SK-N-SH treated with all-trans-retinoic acid at 6 μM for 48 hours (cell line): ENCODE data around the gene FGF3.

ENCODE experiments used
- ARNTL ChIP-seq: fragments of 450-650 bp; formaldehyde crosslinking; IDR thresholded peaks from 2 replicates; pipeline ENCODE4 v1.5.0; 2020; ENCODE audit warnings: low read depth, mild to moderate bottlenecking, moderate library complexity, borderline replicate concordance
- CSDC2 ChIP-seq: fragments of 250-450 bp; sonication (Bioruptor Pico); IDR thresholded peaks from 2 replicates; pipeline ENCODE4 v1.5.0; 2020; ENCODE audit warnings: mild to moderate bottlenecking, moderate library complexity
- ESRRG ChIP-seq: fragments of 250-450 bp; sonication (Bioruptor Pico); IDR thresholded peaks from 2 replicates; pipeline ENCODE4 v1.6.1; 2021; ENCODE audit warnings: mild to moderate bottlenecking
- ISL1 ChIP-seq: fragments of 250-450 bp; sonication (Bioruptor Pico); IDR thresholded peaks from 2 replicates; pipeline ENCODE4 v2.1.2; 2022; ENCODE audit warnings: mild to moderate bottlenecking, moderate library complexity
- OSR1 ChIP-seq: fragments of 250-450 bp; sonication (Bioruptor Pico); IDR thresholded peaks from 2 replicates; pipeline ENCODE4 v1.8.0; 2022; ENCODE audit warnings: moderate library complexity, mild to moderate bottlenecking, inconsistent platforms
- RARB ChIP-seq: fragments of 250-450 bp; sonication (Bioruptor Pico); IDR thresholded peaks from 2 replicates; pipeline ENCODE4 v1.8.0; 2021; ENCODE audit warnings: mild to moderate bottlenecking, moderate library complexity
- SNAI2 ChIP-seq: fragments of 250-450 bp; sonication (Bioruptor Pico); IDR thresholded peaks from 2 replicates; pipeline ENCODE4 v1.5.0; 2020; ENCODE audit warnings: mild to moderate bottlenecking, moderate library complexity
- ZFP30 ChIP-seq: fragments of 450-650 bp; formaldehyde crosslinking; IDR thresholded peaks from 2 replicates; pipeline ENCODE4 v1.5.0; 2022; ENCODE audit warnings: mild to moderate bottlenecking, moderate library complexity
- TF ChIP-seq, protein P1 (sequence below): fragments of 250-450 bp; sonication (Bioruptor Pico); IDR thresholded peaks from 2 replicates; pipeline ENCODE4 v1.5.1; 2020; ENCODE audit warnings: low read depth, mild to moderate bottlenecking, moderate library complexity
- TF ChIP-seq, protein P2 (sequence below): fragments of 250-450 bp; sonication (Bioruptor Pico); IDR thresholded peaks from 2 replicates; pipeline ENCODE4 v1.8.0; 2021; ENCODE audit warnings: low read depth, mild to moderate bottlenecking, moderate library complexity, borderline replicate concordance
- TF ChIP-seq, protein P3 (sequence below): fragments of 250-450 bp; sonication (Bioruptor Pico); IDR thresholded peaks from 2 replicates; pipeline ENCODE4 v1.8.0; 2020; ENCODE audit warnings: mild to moderate bottlenecking, moderate library complexity, borderline replicate concordance

DNA sequence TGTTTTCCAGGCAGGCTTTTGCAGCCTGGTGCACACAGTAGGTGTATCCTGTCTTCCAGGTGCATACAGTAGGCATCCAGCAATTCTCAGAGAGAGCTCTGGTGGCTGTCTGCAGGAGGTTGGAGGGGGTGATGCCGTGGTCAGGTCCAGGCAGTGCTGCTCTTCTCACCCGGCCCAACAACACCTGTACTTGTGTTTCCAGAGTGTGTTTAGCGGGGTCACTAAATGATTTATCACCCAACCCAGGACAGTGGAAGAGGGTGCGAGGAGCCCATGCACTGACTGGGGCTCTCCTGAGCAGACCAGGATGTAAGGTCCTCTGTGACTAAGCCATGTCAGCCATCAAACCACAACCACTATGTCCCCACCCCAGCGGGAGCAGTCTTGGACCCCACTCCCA, 18.6 kb upstream of the FGF3 start:
- TF ChIP-seq, protein P1, sequence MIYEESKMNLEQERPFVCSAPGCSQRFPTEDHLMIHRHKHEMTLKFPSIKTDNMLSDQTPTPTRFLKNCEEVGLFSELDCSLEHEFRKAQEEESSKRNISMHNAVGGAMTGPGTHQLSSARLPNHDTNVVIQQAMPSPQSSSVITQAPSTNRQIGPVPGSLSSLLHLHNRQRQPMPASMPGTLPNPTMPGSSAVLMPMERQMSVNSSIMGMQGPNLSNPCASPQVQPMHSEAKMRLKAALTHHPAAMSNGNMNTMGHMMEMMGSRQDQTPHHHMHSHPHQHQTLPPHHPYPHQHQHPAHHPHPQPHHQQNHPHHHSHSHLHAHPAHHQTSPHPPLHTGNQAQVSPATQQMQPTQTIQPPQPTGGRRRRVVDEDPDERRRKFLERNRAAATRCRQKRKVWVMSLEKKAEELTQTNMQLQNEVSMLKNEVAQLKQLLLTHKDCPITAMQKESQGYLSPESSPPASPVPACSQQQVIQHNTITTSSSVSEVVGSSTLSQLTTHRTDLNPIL, result no peak
- TF ChIP-seq OSR1 (CRISPR knock-in tag) (no peak), ISL1 (CRISPR knock-in tag) (no peak), ESRRG (no peak), ZFP30 (CRISPR knock-in tag) (no peak), SNAI2 (CRISPR knock-in tag) (no peak), ARNTL (CRISPR knock-in tag) (no peak), CSDC2 (CRISPR knock-in tag) (no peak), RARB (no peak)
- TF ChIP-seq, protein P2, sequence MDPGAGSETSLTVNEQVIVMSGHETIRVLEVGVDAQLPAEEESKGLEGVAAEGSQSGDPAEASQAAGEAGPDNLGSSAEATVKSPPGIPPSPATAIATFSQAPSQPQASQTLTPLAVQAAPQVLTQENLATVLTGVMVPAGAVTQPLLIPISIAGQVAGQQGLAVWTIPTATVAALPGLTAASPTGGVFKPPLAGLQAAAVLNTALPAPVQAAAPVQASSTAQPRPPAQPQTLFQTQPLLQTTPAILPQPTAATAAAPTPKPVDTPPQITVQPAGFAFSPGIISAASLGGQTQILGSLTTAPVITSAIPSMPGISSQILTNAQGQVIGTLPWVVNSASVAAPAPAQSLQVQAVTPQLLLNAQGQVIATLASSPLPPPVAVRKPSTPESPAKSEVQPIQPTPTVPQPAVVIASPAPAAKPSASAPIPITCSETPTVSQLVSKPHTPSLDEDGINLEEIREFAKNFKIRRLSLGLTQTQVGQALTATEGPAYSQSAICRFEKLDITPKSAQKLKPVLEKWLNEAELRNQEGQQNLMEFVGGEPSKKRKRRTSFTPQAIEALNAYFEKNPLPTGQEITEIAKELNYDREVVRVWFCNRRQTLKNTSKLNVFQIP (CRISPR knock-in tag), result no peak
- TF ChIP-seq, protein P3, sequence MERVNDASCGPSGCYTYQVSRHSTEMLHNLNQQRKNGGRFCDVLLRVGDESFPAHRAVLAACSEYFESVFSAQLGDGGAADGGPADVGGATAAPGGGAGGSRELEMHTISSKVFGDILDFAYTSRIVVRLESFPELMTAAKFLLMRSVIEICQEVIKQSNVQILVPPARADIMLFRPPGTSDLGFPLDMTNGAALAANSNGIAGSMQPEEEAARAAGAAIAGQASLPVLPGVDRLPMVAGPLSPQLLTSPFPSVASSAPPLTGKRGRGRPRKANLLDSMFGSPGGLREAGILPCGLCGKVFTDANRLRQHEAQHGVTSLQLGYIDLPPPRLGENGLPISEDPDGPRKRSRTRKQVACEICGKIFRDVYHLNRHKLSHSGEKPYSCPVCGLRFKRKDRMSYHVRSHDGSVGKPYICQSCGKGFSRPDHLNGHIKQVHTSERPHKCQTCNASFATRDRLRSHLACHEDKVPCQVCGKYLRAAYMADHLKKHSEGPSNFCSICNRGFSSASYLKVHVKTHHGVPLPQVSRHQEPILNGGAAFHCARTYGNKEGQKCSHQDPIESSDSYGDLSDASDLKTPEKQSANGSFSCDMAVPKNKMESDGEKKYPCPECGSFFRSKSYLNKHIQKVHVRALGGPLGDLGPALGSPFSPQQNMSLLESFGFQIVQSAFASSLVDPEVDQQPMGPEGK (CRISPR knock-in tag), result no peak
